Muscle layer of colon (tissue), 2 donors: ENCODE measurements around the gene ABCC1.
A peak's percentile ranks its signal among the peaks of the same experiment; 100 is the strongest.

ENCODE experiments used
- H3K27ac ChIP-seq: one replicate; pipeline ENCODE4 v1.7.0; 2013; ENCODE audit warnings: low read depth, mild to moderate bottlenecking, low read length, moderate library complexity
- H3K27me3 ChIP-seq, 2 donors: one replicate each; pipeline ENCODE4 v1.7.0; 2013; ENCODE audit warnings: low read length in 2 of 2, mild to moderate bottlenecking in 2 of 2; ENCODE audit not compliant: insufficient read depth in 2 of 2, control insufficient read depth in 1 of 2
- H3K36me3 ChIP-seq: one replicate; pipeline ENCODE4 v1.7.0; 2013; ENCODE audit warnings: mild to moderate bottlenecking, low read length; ENCODE audit not compliant: insufficient read depth
- H3K4me1 ChIP-seq: one replicate; pipeline ENCODE4 v1.7.0; 2013; ENCODE audit warnings: mild to moderate bottlenecking, low read length; ENCODE audit not compliant: insufficient read depth
- H3K4me3 ChIP-seq, 2 donors: one replicate each; pipeline ENCODE4 v1.7.0; 2013; ENCODE audit warnings: low read length in 2 of 2, low read depth in 1 of 2, mild to moderate bottlenecking in 1 of 2, moderate library complexity in 1 of 2
- H3K9ac ChIP-seq: one replicate; pipeline ENCODE4 v1.7.0; 2013; ENCODE audit warnings: low read length
- H3K9me3 ChIP-seq: one replicate; pipeline ENCODE4 v1.7.0; 2013; ENCODE audit warnings: mild to moderate bottlenecking, low read length
- donor health status: abdominal sarcoma.
- donor health status: Adenocarcinoma of cecum.

The ABCC1 gene

GRCh38 chr16:15960124-15960971 lies 10.9 kb downstream of the ABCC1 start:
- H3K27me3 ChIP-seq, result no peaks in the 10 kb centered on the region
- no peak overlapping the region for H3K4me3 ChIP-seq
- H3K9me3 ChIP-seq, result no peaks in the 10 kb centered on the region
- no peaks in the 10 kb centered on the region for H3K36me3 ChIP-seq
- H3K27ac ChIP-seq, result peak overlapping the region; percentile 4
- peaks cover 34% of the 10 kb centered on the region for H3K4me1 ChIP-seq
- H3K9ac ChIP-seq, result no peak overlapping the region

DNA sequence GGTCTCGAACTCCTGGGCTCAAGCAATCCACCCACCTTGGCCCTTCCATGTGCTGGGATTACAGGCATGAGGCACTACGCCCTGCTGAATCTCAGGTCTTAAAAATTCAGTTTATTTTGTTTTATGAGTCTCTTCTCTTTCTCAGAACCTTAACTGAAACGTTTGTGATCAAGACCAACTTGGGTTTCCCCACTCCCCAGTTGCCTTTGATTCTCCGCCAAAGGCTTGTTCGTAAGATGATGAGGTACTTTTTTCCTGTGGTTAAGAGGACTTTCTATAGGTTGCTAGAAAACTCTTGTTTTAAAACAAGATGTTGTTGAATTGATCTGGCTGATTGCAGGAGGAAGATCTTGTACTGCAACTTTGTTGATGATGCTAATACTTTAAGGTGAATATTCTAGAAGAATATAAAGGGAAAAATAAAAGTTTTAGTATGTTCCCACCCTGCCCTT lies 11.7 kb downstream of the ABCC1 start:
- no peak overlapping the region for H3K9ac ChIP-seq
- H3K36me3 ChIP-seq, result no peaks in the 10 kb centered on the region
- peaks cover 34% of the 10 kb centered on the region for H3K4me1 ChIP-seq
- H3K9me3 ChIP-seq, result no peaks in the 10 kb centered on the region
- no peak overlapping the region for H3K4me3 ChIP-seq
- no peak overlapping the region for H3K27ac ChIP-seq
- H3K27me3 ChIP-seq, result no peaks in the 10 kb centered on the region

- Histone ChIP-seq H3K4me3 (no peak overlapping the region), H3K36me3 (no peaks in the 10 kb centered on the region), H3K4me1 (peaks cover 34% of the 10 kb centered on the region), H3K27ac (no peak overlapping the region), H3K9ac (no peak overlapping the region), H3K9me3 (no peaks in the 10 kb centered on the region), H3K27me3 (no peaks in the 10 kb centered on the region)
Measured at GRCh38 chr16:15961571-15962090, 12.2 kb downstream of the ABCC1 start.

DNA sequence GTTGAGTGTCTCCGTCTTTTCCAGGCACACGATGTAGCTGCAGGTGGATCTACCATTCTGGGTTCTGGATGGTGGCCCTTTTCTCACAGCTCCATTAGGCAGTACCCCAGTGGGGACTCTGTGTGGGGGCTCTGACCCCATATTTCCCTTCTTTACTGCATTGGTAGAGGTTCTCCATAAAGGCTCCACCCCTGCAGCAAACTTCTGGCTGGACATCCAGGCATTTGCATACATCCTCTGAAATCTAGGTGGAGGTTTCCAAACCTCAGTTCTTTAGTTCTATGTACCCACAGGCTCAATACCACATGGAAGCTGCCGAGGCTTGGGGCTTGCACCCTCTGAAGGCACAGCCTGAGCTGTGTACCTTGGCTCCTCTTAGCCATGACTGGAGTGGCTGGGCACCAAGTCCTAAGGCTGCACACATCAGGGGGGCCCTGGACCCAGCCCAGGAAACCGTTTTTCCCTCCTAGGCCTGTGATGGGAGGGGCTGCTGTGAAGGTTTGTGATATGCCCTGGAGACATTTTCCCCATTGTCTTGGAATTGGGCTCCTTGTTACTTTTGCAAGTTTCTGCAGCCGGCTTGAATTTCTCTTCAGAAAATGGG lies 14.0 kb downstream of the ABCC1 start:
- no peaks in the 10 kb centered on the region for H3K27me3 ChIP-seq
- H3K9ac ChIP-seq, result no peak overlapping the region
- no peaks in the 10 kb centered on the region for H3K9me3 ChIP-seq
- no peak overlapping the region for H3K4me3 ChIP-seq
- peaks cover 34% of the 10 kb centered on the region for H3K4me1 ChIP-seq
- H3K27ac ChIP-seq, result no peak overlapping the region
- H3K36me3 ChIP-seq, result no peaks in the 10 kb centered on the region

GRCh38 chr16:15966420-15966819 lies 17.0 kb downstream of the ABCC1 start:
- Histone ChIP-seq H3K9me3 (no peaks in the 10 kb centered on the region), H3K27ac (no peak overlapping the region)

DNA sequence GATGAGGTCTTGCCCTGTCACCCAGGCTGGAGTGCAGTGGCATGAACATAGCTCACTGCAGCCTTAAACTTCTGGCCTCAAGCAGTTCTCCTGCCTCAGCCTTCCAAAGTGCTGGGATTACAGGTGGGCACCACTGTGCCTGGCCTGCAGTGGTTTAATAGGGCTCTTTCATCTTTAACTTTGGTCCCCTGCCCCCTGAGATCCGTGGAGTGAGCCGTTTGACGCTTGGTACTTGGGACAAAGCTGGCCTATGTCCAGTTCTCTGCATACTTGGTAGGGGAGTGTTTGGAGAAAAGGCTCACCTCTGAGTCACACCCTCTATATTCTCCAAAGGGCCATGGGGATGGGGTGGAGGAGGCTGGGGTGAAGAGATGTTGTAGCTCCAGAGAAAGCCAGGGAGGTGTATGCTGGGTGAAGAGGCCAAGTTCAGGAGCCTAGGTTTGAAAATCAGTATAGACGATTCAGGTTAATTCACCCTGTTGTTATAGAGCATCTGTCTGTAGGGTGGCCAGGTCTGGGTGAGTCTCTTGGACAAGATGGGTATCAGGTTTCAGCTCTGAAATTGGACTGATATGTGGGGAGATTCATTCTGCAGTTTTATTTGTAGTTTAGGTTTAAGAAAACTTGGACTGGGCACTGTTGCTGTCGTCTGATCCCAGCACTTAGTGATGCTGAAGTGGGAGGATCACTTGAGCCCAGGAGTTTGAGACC lies 17.6 kb downstream of the ABCC1 start:
- Histone ChIP-seq H3K36me3 (no peaks in the 10 kb centered on the region), H3K4me1 (peaks cover 17% of the 10 kb centered on the region), H3K9ac (no peak overlapping the region), H3K27ac (no peak overlapping the region), H3K27me3 (no peaks in the 10 kb centered on the region), H3K9me3 (no peaks in the 10 kb centered on the region), H3K4me3 (no peak overlapping the region)

More at GRCh38 chr16:15966420-15966819, 17.0 kb downstream of the ABCC1 start:
- peaks cover 20% of the 10 kb centered on the region for H3K4me1 ChIP-seq
- H3K9ac ChIP-seq, result no peak overlapping the region
- H3K36me3 ChIP-seq, result no peaks in the 10 kb centered on the region
- H3K27me3 ChIP-seq, result no peaks in the 10 kb centered on the region
- H3K4me3 ChIP-seq, result no peak overlapping the region

GRCh38 chr16:15967655-15968315 lies 18.4 kb downstream of the ABCC1 start:
- H3K36me3 ChIP-seq, result no peaks in the 10 kb centered on the region
- H3K27ac ChIP-seq, result no peak overlapping the region
- no peak overlapping the region for H3K9ac ChIP-seq
- no peak overlapping the region for H3K4me3 ChIP-seq
- H3K9me3 ChIP-seq, result no peaks in the 10 kb centered on the region
- H3K4me1 ChIP-seq, result peaks cover 14% of the 10 kb centered on the region
- H3K27me3 ChIP-seq, result no peaks in the 10 kb centered on the region

DNA sequence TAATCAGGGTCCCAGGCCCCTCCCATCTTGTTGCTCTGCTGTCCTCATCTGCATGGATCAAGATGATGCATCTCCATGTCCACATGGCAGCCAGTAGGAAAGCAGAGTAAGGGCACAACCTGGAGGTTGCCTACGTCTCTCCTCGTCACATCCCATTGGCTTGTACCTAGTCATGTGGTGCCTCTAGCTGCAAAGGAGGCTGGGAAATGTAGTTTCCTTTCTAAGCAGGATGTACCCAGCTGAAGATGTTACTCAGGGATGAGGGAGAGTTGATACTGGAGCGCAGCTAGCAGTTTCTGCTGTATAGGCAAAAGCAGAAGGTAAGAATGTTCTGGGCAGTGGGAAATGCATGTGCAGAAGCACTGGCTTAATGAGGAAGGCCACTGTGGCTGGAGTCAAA lies 20.8 kb downstream of the ABCC1 start:
- H3K4me1 ChIP-seq, result peaks cover 28% of the 10 kb centered on the region
- H3K27me3 ChIP-seq, result no peaks in the 10 kb centered on the region
- H3K9ac ChIP-seq, result no peak overlapping the region
- no peaks in the 10 kb centered on the region for H3K9me3 ChIP-seq
- no peak overlapping the region for H3K4me3 ChIP-seq
- H3K27ac ChIP-seq, result no peak overlapping the region
- H3K36me3 ChIP-seq, result no peaks in the 10 kb centered on the region

GRCh38 chr16:15970743-15971439 lies 21.5 kb downstream of the ABCC1 start:
- no peaks in the 10 kb centered on the region for H3K9me3 ChIP-seq
- no peaks in the 10 kb centered on the region for H3K36me3 ChIP-seq
- no peak overlapping the region for H3K27ac ChIP-seq
- H3K9ac ChIP-seq, result no peak overlapping the region
- peaks cover 33% of the 10 kb centered on the region for H3K4me1 ChIP-seq
- no peak overlapping the region for H3K4me3 ChIP-seq
- H3K27me3 ChIP-seq, result no peaks in the 10 kb centered on the region

DNA sequence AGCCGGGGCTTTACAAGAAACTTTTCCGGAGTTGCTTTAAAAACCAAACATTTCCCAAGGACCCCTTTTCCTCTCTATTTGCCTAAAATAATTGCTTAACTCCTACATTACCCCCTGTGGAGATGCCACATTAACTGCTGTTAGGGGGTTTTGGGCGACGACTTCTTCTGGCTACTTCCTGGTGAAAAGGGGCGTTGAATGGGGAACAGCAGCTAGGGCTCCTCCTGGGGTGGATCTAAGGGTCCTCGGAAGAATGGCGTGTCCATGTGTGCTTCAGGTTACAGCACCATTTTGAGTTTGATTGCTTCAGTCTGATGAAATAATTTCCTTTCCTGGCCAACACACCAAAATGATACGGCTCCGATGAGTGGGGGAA lies 22.0 kb downstream of the ABCC1 start:
- Histone ChIP-seq H3K4me3 (no peak overlapping the region), H3K27ac (no peak overlapping the region), H3K27me3 (no peaks in the 10 kb centered on the region), H3K9me3 (no peaks in the 10 kb centered on the region), H3K9ac (no peak overlapping the region), H3K4me1 (peaks cover 38% of the 10 kb centered on the region), H3K36me3 (no peaks in the 10 kb centered on the region)
